ENCODE data around the gene PFKL.

The PFKL gene

DNA sequence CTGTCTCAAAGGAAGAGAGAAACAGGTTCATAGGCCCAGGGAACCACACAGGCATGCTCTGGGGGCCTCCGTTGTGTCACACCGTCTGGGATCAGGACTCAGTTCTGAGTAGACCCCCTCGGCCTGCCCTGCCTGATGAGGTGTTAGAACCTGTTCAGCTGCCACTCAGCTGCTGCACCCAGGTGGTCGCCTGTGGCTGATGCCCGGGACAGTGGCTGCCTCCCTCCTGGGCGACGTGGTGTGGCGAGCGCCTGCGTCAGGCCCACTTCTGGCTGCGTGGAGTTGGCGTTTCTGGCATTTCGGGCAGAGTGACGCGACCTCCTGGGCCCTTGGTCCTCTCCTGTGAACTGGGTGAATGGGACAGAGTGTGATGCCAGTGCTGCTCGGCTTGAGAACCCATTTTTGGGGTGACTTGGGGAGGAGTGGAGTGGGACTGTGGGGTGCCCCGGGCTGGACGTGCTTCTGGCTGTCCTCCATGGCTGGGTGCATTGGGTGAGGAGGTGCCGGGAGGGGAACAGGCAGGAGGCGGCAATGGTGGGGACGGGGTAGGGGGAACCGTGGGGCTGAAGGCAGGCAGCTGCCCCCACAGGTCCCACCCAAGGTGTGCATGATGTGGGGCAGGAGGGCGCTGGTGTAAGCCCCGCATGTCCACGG is 28.5 kb downstream of the PFKL start:
- TF ChIP-seq FOXP2 (optimal IDR thresholded peaks at IDR 0.05; ENCODE audit: borderline replicate concordance, extremely low read depth, extremely low read length, insufficient read depth) (no peak), TAF1 (IDR thresholded peaks at IDR 0.05; ENCODE audit: borderline replicate concordance, insufficient read depth, low read length) (no peak), REST (IDR thresholded peaks at IDR 0.05; ENCODE audit: insufficient read depth in 1 of 2, low read depth in 2 of 2, low read length in 2 of 2) (no peak), SIN3A (IDR thresholded peaks at IDR 0.05; ENCODE audit: borderline replicate concordance, insufficient read depth, low read length) (no peak), POLR2AphosphoS5 (IDR thresholded peaks at IDR 0.05; ENCODE audit: low read depth, low read length) (0 out of 2 replicates have a peak, but pooled peaks have one; percentile 1)

GRCh38 chr21:44329086-44329889 is 29.4 kb downstream of the PFKL start:
- TF ChIP-seq REST (IDR thresholded peaks at IDR 0.05; ENCODE audit: insufficient read depth in 1 of 2, low read depth in 2 of 2, low read length in 2 of 2), result no peak
- no peak for TF ChIP-seq TAF1 (IDR thresholded peaks at IDR 0.05; ENCODE audit: borderline replicate concordance, insufficient read depth, low read length)
- TF ChIP-seq FOXP2 (optimal IDR thresholded peaks at IDR 0.05; ENCODE audit: borderline replicate concordance, extremely low read depth, extremely low read length, insufficient read depth), result no peak
- no peak; the same call in 1 of the 2 replicates for TF ChIP-seq POLR2AphosphoS5 (IDR thresholded peaks at IDR 0.05; ENCODE audit: low read depth, low read length)
- no peak for TF ChIP-seq SIN3A (IDR thresholded peaks at IDR 0.05; ENCODE audit: borderline replicate concordance, insufficient read depth, low read length)

DNA sequence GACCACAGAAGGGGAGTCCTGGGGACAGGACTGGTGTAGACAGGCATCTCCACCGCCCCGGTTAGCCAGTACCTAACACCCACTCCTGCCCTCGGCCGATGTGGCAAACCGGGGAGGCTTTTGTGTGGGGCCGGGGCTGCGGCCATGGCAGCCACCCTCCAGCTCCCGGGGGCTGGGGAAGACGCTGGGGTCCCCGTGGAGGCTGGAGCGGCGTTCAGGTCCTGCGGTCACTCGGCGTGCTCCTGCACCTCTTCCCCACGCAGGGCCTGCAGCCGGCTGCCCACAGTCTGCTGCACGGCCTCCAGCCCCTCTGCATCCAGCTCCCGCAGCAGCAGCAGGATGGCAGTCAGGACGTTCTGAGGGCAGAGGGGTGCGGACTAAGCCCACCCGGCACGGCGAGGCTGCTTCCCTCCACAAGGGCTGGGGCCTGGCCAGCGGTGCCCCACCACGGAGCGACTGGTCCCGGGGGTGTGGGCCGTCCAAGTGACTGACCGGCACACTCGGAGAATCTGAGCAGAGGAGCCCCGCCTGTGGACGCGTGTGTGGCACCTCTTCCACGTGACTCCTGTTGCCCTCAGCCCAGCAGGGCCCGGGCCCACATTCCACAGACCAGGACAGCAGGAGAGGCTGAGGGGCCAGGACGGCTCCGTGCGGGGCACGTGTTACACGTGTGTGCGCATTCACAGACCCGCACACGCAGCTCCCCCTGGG is 30.3 kb downstream of the PFKL start:
- TF ChIP-seq POLR2AphosphoS5 (IDR thresholded peaks at IDR 0.05; ENCODE audit: low read depth, low read length) (no peak; the same call in 1 of the 2 replicates), FOXP2 (optimal IDR thresholded peaks at IDR 0.05; ENCODE audit: borderline replicate concordance, extremely low read depth, extremely low read length, insufficient read depth) (no peak), TAF1 (IDR thresholded peaks at IDR 0.05; ENCODE audit: borderline replicate concordance, insufficient read depth, low read length) (no peak), REST (IDR thresholded peaks at IDR 0.05; ENCODE audit: insufficient read depth in 1 of 2, low read depth in 2 of 2, low read length in 2 of 2) (no peak), SIN3A (IDR thresholded peaks at IDR 0.05; ENCODE audit: borderline replicate concordance, insufficient read depth, low read length) (no peak)

DNA sequence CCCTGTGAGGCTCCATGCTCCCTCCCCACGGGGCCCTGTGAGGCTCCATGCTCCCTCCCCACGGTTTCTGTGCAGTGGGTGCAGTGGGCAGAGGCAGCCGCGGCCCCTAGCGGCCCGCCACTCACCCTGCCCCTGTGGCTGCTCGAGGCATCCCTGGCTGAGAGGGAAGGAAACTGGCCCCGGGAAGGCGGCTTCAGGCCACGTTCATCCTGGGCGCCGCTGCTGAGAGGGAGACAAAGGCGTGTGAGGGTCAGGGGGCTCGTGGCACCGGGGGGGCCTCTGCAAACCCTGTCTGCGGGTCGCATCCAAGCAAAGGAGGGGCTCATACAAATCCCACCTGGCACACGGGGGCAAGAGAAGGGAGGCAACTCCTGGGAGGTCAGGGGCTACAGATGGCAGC is 30.8 kb downstream of the PFKL start:
- TF ChIP-seq FOXP2 (optimal IDR thresholded peaks at IDR 0.05; ENCODE audit: borderline replicate concordance, extremely low read depth, extremely low read length, insufficient read depth) (no peak), SIN3A (IDR thresholded peaks at IDR 0.05; ENCODE audit: borderline replicate concordance, insufficient read depth, low read length) (no peak), POLR2AphosphoS5 (IDR thresholded peaks at IDR 0.05; ENCODE audit: low read depth, low read length) (no peak), TAF1 (IDR thresholded peaks at IDR 0.05; ENCODE audit: borderline replicate concordance, insufficient read depth, low read length) (no peak), REST (IDR thresholded peaks at IDR 0.05; ENCODE audit: insufficient read depth in 1 of 2, low read depth in 2 of 2, low read length in 2 of 2) (no peak)
